ENCODE results near the gene KCNAB2. TPM values are rescaled to one million over a fixed set of nuclear protein-coding genes. Genes with fewer than 3 reads are reported as not detected.

KCNAB2 gene
- total and polyA plus RNA-seq, 4 donors: 1.8 to 5.9 (median 4.5) TPM

- WGBS: 30% methylated on average over 34 of the region's 34 CpGs
- TF ChIP-seq FOXA2 (IDR thresholded peaks at IDR 0.05) (no peak), JUND (IDR thresholded peaks at IDR 0.05) (no peak), RAD21 (IDR thresholded peaks at IDR 0.05) (no peak), MAX (IDR thresholded peaks at IDR 0.05) (peak; percentile 57)
- peak overlapping the region; percentile 63 to 65 for H3K27ac ChIP-seq (ENCODE audit: low read depth in 1 of 2, low read length in 2 of 2)
Measured at GRCh38 chr1:6026095-6026809, 19.4 kb upstream of the KCNAB2 start.

DNA sequence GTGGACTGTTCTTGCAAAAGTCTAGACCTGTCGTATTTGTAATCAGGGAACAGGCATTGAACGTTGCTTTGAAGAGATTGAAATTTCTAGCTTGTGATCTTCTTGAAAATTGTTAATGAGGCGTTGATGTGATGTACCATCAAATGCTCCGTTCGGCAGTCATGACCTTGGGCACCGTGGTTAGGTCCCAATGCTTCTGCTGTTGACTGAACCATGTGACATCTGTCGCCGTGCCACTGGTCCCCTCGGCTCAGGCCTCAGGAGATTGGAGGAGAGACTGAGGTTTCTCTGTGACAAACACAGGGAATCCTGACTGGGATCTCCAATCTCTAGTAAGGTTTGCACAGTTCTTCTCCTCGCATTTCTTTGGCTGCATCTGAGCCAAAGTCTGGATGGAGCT, 18.1 kb upstream of the KCNAB2 start:
- Histone ChIP-seq H3K4me1 (ENCODE audit: control insufficient read depth in 4 of 4, insufficient read depth in 4 of 4, low read length in 3 of 4) (no peaks in the 10 kb centered on the region), H3K9me3 (ENCODE audit: control insufficient read depth in 4 of 4, low read length in 3 of 4) (no peaks in the 10 kb centered on the region), H3K27ac (ENCODE audit: low read depth in 1 of 2, low read length in 2 of 2) (peak overlapping the region; percentile 63 to 65), H3K27me3 (ENCODE audit: control insufficient read depth in 4 of 4, insufficient read depth in 4 of 4, low read length in 3 of 4) (no peaks in the 10 kb centered on the region), H3K9ac (ENCODE audit: low read depth in 1 of 2, low read length in 2 of 2) (peak overlapping the region in 1 of 2 donors; percentile 32), H3K36me3 (ENCODE audit: control insufficient read depth in 4 of 4, insufficient read depth in 3 of 4, low read depth in 1 of 4, low read length in 3 of 4) (no peaks in the 10 kb centered on the region), H3K4me3 (ENCODE audit: low read depth in 1 of 3, low read length in 3 of 3) (no peak overlapping the region)
- DNase-seq (ENCODE audit: low spot score): no peak
- TF ChIP-seq GABPA (IDR thresholded peaks at IDR 0.05 in 1 of 2, conservative IDR thresholded peaks at IDR 0.05 in 1 of 2) (no peak), MAX (IDR thresholded peaks at IDR 0.05) (no peak), NR2F2 (IDR thresholded peaks at IDR 0.05) (no peak), HNF4A (conservative IDR thresholded peaks at IDR 0.05) (no peak), TAF1 (conservative IDR thresholded peaks at IDR 0.05) (no peak), ATF3 (IDR thresholded peaks at IDR 0.05) (no peak), REST (IDR thresholded peaks at IDR 0.05) (no peak), FOXA2 (IDR thresholded peaks at IDR 0.05) (no peak), YY1 (IDR thresholded peaks at IDR 0.05) (no peak), EGR1 (IDR thresholded peaks at IDR 0.05; ENCODE audit: low read depth in 2 of 2) (no peak), RAD21 (IDR thresholded peaks at IDR 0.05) (no peak), SP1 (IDR thresholded peaks at IDR 0.05) (no peak), HNF4G (IDR thresholded peaks at IDR 0.05) (no peak), RXRA (IDR thresholded peaks at IDR 0.05) (no peak), JUND (IDR thresholded peaks at IDR 0.05) (no peak)
- TF ChIP-seq, protein P1, sequence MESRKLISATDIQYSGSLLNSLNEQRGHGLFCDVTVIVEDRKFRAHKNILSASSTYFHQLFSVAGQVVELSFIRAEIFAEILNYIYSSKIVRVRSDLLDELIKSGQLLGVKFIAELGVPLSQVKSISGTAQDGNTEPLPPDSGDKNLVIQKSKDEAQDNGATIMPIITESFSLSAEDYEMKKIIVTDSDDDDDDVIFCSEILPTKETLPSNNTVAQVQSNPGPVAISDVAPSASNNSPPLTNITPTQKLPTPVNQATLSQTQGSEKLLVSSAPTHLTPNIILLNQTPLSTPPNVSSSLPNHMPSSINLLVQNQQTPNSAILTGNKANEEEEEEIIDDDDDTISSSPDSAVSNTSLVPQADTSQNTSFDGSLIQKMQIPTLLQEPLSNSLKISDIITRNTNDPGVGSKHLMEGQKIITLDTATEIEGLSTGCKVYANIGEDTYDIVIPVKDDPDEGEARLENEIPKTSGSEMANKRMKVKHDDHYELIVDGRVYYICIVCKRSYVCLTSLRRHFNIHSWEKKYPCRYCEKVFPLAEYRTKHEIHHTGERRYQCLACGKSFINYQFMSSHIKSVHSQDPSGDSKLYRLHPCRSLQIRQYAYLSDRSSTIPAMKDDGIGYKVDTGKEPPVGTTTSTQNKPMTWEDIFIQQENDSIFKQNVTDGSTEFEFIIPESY (IDR thresholded peaks at IDR 0.05): no peak
- WGBS: 60% methylated on average over 10 of the region's 10 CpGs

More at GRCh38 chr1:6026095-6026809, 19.4 kb upstream of the KCNAB2 start:
- H3K4me3 ChIP-seq (ENCODE audit: low read depth in 1 of 3, low read length in 3 of 3): peak overlapping the region in 1 of 3 donors; percentile 36
- H3K9me3 ChIP-seq (ENCODE audit: control insufficient read depth in 4 of 4, low read length in 3 of 4): no peaks in the 10 kb centered on the region
- H3K9ac ChIP-seq (ENCODE audit: low read depth in 1 of 2, low read length in 2 of 2): peak overlapping the region in 1 of 2 donors; percentile 43
- DNase-seq (ENCODE audit: low spot score): no peak
- no peaks in the 10 kb centered on the region for H3K4me1 ChIP-seq (ENCODE audit: control insufficient read depth in 4 of 4, insufficient read depth in 4 of 4, low read length in 3 of 4)
- H3K27me3 ChIP-seq (ENCODE audit: control insufficient read depth in 4 of 4, insufficient read depth in 4 of 4, low read length in 3 of 4): no peaks in the 10 kb centered on the region
- no peaks in the 10 kb centered on the region for H3K36me3 ChIP-seq (ENCODE audit: control insufficient read depth in 4 of 4, insufficient read depth in 3 of 4, low read depth in 1 of 4, low read length in 3 of 4)

Measured in liver (tissue), 9 donors.